ENCODE results near the gene FBXL16. TPM values are rescaled to one million over a fixed set of nuclear protein-coding genes. Genes with fewer than 3 reads are reported as not detected.

FBXL16 gene
- total and polyA plus RNA-seq, 2 donors (not counting 3 experiments of a cell fraction or from before 2014, with no cell fraction given), result 0.07 to 0.22 TPM

DNA sequence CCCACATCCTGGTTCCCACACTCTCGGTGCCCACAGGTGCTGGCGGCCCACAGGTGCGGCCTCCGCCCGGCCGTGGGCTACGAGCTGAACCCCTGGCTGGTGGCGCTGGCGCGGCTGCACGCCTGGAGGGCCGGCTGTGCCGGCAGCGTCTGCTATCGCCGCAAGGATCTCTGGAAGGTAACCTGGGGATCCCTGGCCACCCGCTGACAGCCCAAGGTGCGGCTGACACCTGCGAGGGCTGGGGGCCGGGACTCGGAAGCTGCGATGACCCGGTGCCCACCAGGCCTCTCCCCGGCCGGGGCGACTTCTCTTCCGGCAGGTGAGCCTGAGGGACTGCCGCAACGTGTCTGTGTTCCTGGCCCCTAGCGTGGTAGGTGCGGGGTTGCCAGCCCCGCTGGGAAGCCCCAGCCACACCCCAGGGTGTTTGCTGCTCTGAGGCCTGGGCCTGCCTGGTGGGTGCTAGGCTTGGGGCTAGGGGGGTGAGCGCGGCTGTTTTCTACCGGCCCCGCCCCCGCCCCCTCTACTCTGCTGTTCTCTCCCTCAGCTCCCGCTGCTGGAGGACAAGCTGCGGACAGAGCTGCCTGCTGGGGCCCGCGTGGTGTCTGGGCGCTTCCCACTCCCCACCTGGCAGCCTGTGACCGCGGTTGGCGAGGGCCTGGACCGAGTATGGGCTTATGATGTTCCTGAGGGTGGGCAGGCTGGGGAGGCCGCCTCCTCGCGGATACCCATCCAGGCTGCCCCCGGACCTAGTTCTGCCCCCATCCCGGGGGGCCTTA lies 16.4 kb upstream of the FBXL16 start:
- Histone ChIP-seq H2AFZ (ENCODE audit: low read depth, low read length) (no peak overlapping the region), H3K4me3 (replicated peaks in 1 of 3; ENCODE audit: insufficient read depth in 1 of 3, low read depth in 1 of 3, low read length in 3 of 3) (peak overlapping the region in 1 of 3 experiments; percentile 56), H3K79me2 (ENCODE audit: control insufficient read depth, insufficient read depth, low read length) (no peaks in the 10 kb centered on the region), H3K27me3 (ENCODE audit: control insufficient read depth in 2 of 2, insufficient read depth in 2 of 2, low read length in 2 of 2) (no peaks in the 10 kb centered on the region), H3K9me1 (replicated peaks; ENCODE audit: control insufficient read depth, extremely low read depth, insufficient read depth, low read length) (no peaks in the 10 kb centered on the region), H3K4me1 (ENCODE audit: control insufficient read depth, extremely low read depth, insufficient read depth, low read length) (peaks cover 17% of the 10 kb centered on the region), H4K20me1 (replicated peaks; ENCODE audit: control insufficient read depth, extremely low read depth, insufficient read depth, low read length) (no peaks in the 10 kb centered on the region), H3K27ac (ENCODE audit: insufficient read depth, low read depth, low read length) (no peak overlapping the region), H3K9me3 (replicated peaks; ENCODE audit: control insufficient read depth, insufficient read depth, low read length) (no peaks in the 10 kb centered on the region), H3K4me2 (ENCODE audit: insufficient read depth, low read length) (peak overlapping the region; percentile 58), H3K9ac (replicated peaks; ENCODE audit: extremely low read depth, insufficient read depth, low read length) (no peak overlapping the region), H3K36me3 (ENCODE audit: control insufficient read depth in 2 of 2, extremely low read depth in 1 of 2, insufficient read depth in 2 of 2, low read length in 2 of 2) (no peaks in the 10 kb centered on the region)
- POLR2A ChIA-PET, result interaction anchor here (1.4 kb wide), 1 partner anchor 15 kb away, joined by 3 read pairs; no protein-coding TSS in a partner anchor
- no TSS peak for BruUV-seq (replicated peaks)
- DNase-seq (ENCODE audit: low read depth, low spot score), result no peak
- no peak for FAIRE-seq
- TF ChIP-seq MYC (IDR thresholded peaks at IDR 0.05; ENCODE audit: low read depth, low read length), result no peak
- TF ChIP-seq POLR2A (IDR thresholded peaks at IDR 0.05; ENCODE audit: low read depth, low read length), result no peak
- TF ChIP-seq GATA2 (IDR thresholded peaks at IDR 0.05; ENCODE audit: insufficient read depth, insufficient read length, low read depth, low read length), result no peak
- no peak for TF ChIP-seq EZH2 (IDR thresholded peaks at IDR 0.05; ENCODE audit: borderline replicate concordance, low read depth, low read length, severe bottlenecking)
- TF ChIP-seq FOS (IDR thresholded peaks at IDR 0.05; ENCODE audit: borderline replicate concordance, insufficient read depth, low read length), result no peak
- TF ChIP-seq JUN (IDR thresholded peaks at IDR 0.05; ENCODE audit: borderline replicate concordance, insufficient read depth, insufficient read length, low read depth), result no peak
- TF ChIP-seq, protein P1, sequence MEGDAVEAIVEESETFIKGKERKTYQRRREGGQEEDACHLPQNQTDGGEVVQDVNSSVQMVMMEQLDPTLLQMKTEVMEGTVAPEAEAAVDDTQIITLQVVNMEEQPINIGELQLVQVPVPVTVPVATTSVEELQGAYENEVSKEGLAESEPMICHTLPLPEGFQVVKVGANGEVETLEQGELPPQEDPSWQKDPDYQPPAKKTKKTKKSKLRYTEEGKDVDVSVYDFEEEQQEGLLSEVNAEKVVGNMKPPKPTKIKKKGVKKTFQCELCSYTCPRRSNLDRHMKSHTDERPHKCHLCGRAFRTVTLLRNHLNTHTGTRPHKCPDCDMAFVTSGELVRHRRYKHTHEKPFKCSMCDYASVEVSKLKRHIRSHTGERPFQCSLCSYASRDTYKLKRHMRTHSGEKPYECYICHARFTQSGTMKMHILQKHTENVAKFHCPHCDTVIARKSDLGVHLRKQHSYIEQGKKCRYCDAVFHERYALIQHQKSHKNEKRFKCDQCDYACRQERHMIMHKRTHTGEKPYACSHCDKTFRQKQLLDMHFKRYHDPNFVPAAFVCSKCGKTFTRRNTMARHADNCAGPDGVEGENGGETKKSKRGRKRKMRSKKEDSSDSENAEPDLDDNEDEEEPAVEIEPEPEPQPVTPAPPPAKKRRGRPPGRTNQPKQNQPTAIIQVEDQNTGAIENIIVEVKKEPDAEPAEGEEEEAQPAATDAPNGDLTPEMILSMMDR (IDR thresholded peaks at IDR 0.05; ENCODE audit: extremely low read depth in 1 of 2, insufficient read depth in 1 of 2, low read depth in 1 of 2, low read length in 2 of 2), result no peak
- TF ChIP-seq, protein P2, sequence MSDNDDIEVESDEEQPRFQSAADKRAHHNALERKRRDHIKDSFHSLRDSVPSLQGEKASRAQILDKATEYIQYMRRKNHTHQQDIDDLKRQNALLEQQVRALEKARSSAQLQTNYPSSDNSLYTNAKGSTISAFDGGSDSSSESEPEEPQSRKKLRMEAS (IDR thresholded peaks at IDR 0.05; ENCODE audit: insufficient read depth, insufficient read length), result no peak
- TF ChIP-seq POLR2AphosphoS5 (IDR thresholded peaks at IDR 0.05; ENCODE audit: insufficient read depth, low read depth, low read length), result no peak
- dilution Hi-C loops (cut with MboI; ENCODE audit: extremely low pct_ligation_motif_present, low sequenced_read_pairs), result no loop called here
- intact Hi-C loops (cut with micrococcal nuclease), result no loop called here
- CTCF ChIA-PET, result interaction anchor here (0.7 to 2.6 kb wide), 6 partner anchors 10 to 66 kb away, joined by 3 to 17 read pairs (median 5); partner anchors contain the start of genes CHTF18, RPUSD1 and WDR24
